ENCODE results near the gene RBBP8NL.

RBBP8NL gene

GRCh38 chr20:62461157-62461556 lies 33.8 kb upstream of the RBBP8NL start:
- DNase-seq = no peak

GRCh38 chr20:62460678-62461077 lies 33.3 kb upstream of the RBBP8NL start:
- DNase-seq = no peak

GRCh38 chr20:62459488-62459887 lies 32.1 kb upstream of the RBBP8NL start:
- DNase-seq = no peak

GRCh38 chr20:62458275-62459251 lies 31.2 kb upstream of the RBBP8NL start:
- no peak for DNase-seq

- no peak for DNase-seq
These were observed 30.5 kb upstream of the RBBP8NL start for GRCh38 chr20:62457831-62458230.

- DNase-seq = no peak
These were observed 29.8 kb upstream of the RBBP8NL start for GRCh38 chr20:62457098-62457497.

- DNase-seq = no peak
These were observed 28.6 kb upstream of the RBBP8NL start for GRCh38 chr20:62455929-62456328.

GRCh38 chr20:62454904-62455636 lies 27.7 kb upstream of the RBBP8NL start:
- no peak for DNase-seq

- no peak for DNase-seq
These were observed 26.0 kb upstream of the RBBP8NL start for GRCh38 chr20:62453186-62453808.

- no peak for DNase-seq
These were observed 25.2 kb upstream of the RBBP8NL start for GRCh38 chr20:62452475-62453095.

- no peak for DNase-seq
These were observed 24.6 kb upstream of the RBBP8NL start for GRCh38 chr20:62451970-62452369.

- DNase-seq = no peak
These were observed 23.9 kb upstream of the RBBP8NL start for GRCh38 chr20:62451156-62451767.

- DNase-seq = no peak
These were observed 22.8 kb upstream of the RBBP8NL start for GRCh38 chr20:62449951-62450691.

GRCh38 chr20:62448788-62449187 lies 21.4 kb upstream of the RBBP8NL start:
- DNase-seq = no peak

GRCh38 chr20:62448038-62448437 lies 20.7 kb upstream of the RBBP8NL start:
- no peak for DNase-seq

- DNase-seq = no peak
These were observed 19.8 kb upstream of the RBBP8NL start for GRCh38 chr20:62446888-62447869.

- no peak for DNase-seq
These were observed 19.1 kb upstream of the RBBP8NL start for GRCh38 chr20:62446481-62446880.

GRCh38 chr20:62445553-62446340 lies 18.4 kb upstream of the RBBP8NL start:
- DNase-seq = no peak

GRCh38 chr20:62444286-62444685 lies 16.9 kb upstream of the RBBP8NL start:
- DNase-seq = no peak
